Activated naive CD8-positive, alpha-beta T cell treated with anti-CD3 and anti-CD28 coated beads for 36 hours (primary cell): Measurements from ENCODE around the gene PPFIA3. TPM values are rescaled to one million over a fixed set of nuclear protein-coding genes. Genes with fewer than 3 reads are reported as not detected.
A peak's percentile ranks its signal among the peaks of the same experiment; 100 is the strongest.

Experiments
- DNase-seq: peaks from one replicate; pipeline ENCODE4 v3.0.0; 2021
- H3K27ac Mint-ChIP-seq: one replicate; pipeline ENCODE4 v1.8.0; 2022; ENCODE audit warnings: mild to moderate bottlenecking, moderate library complexity, mixed read lengths
- H3K27me3 Mint-ChIP-seq: one replicate; pipeline ENCODE4 v1.8.0; 2022; ENCODE audit warnings: mild to moderate bottlenecking, mixed read lengths
- H3K36me3 Mint-ChIP-seq: one replicate; pipeline ENCODE4 v1.8.0; 2021; ENCODE audit warnings: mild to moderate bottlenecking, mixed read lengths
- H3K4me1 Mint-ChIP-seq: one replicate; pipeline ENCODE4 v1.8.0; 2021; ENCODE audit warnings: mixed read lengths
- H3K4me3 Mint-ChIP-seq: one replicate; pipeline ENCODE4 v1.8.0; 2022; ENCODE audit warnings: mild to moderate bottlenecking, moderate library complexity, mixed read lengths
- H3K9me3 Mint-ChIP-seq: one replicate; pipeline ENCODE4 v1.8.0; 2022; ENCODE audit warnings: mixed read lengths
- total RNA-seq, 2 experiments: library from RNA; stranded (reverse); gene quantifications; one replicate each; pipeline ENCODE4 v1.2.3, GENCODE V29; 2021

The PPFIA3 gene
- total RNA-seq, 2 experiments from 2014 or later, result 3.2 to 4.3 TPM

DNA sequence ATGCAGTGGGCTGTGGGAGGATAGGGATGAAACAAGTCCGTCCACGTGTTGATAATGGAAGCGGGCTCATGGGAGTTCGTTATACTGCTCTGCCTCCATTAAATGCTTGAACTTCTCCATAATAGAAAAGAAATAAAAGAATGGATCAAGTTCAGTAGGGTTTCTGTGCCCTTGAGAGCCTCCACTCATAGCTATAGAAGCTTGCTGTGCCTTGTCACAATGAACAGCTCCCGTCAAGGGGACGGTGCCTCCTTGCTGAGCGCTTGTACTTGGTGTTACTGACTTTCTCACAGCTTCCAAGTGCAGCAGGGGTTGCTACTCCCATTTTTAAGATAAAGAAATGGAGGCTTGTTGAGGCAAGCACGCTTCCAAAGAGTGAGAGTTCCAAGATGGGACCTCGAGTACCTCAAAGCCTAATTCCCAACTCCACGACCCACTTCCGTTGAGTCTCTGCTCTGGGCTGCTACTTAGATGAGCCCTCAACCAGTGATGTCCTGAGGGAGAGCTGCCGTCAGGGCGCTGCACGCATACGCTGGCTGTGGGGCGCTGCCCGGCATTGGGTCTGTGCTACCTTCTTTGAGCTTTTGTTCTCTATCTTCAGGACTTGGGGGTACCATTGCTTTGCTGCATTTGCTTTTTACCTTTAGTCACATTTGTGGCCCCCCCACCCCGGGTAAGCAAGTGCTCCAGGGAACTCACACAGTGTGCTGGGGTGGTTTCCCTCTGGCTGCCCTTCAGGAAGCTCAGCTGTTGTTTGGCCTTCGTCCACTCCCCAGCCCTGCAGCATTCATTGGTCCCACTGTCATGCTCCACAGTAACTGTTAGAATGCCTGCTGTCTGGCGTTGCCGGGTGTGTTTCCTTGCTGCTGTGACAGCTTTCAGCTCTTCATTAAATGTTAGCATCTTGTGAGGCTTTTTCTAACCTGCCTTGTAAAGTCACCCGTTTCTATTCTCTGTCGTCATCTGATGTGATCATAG lies 24.6 kb upstream of the PPFIA3 start:
- Mint-ChIP-seq H3K36me3 (peaks cover 42% of the 10 kb centered on the region), H3K9me3 (no peaks in the 10 kb centered on the region), H3K4me3 (no peak overlapping the region), H3K27ac (no peak overlapping the region), H3K4me1 (peaks cover 19% of the 10 kb centered on the region), H3K27me3 (no peaks in the 10 kb centered on the region)
- no peak for DNase-seq

DNA sequence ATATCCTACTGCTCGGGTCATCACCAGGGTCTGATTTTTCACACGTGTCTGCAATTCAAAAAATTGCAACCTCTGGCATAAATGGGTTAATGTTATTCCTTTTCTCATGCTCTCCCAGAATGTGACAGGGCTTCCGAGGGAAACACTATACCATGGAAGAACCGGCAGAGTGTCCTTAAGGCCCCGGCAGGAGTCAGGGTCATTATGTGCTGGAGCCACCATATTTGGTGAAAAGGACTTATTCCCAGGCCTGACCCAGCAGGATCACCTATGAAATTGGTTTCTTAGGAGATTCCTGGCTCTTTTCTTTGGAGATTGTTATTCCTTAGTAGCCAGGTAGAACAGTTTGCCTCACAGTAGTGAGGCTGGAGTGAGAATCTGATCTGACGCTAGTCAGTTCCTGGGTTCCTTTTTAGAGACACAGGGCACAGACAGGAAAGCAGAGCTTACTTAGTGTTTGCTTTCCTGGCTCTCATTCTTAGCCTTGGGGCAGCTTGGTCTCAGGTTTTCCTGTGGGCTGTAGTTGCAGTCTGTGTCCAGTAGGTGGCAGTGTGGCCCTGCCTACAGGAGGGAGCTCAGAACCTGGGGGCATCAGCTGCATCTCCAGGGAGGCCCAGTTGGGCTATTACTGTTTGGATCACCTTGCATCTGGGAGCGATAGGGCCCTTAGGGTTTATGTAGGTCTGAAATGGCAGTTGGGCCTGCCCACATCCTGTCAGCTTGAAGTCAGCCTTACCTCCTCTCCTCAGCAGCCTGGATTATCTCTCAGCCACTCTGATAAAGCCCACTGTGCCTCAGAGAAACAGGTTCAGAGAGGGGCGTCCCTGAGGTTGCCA lies 21.7 kb upstream of the PPFIA3 start:
- Mint-ChIP-seq H3K36me3 (peaks cover 32% of the 10 kb centered on the region), H3K4me1 (peaks cover 7% of the 10 kb centered on the region), H3K9me3 (no peaks in the 10 kb centered on the region), H3K27ac (no peak overlapping the region), H3K4me3 (no peak overlapping the region), H3K27me3 (no peaks in the 10 kb centered on the region)
- DNase-seq, result peak; percentile 71

DNA sequence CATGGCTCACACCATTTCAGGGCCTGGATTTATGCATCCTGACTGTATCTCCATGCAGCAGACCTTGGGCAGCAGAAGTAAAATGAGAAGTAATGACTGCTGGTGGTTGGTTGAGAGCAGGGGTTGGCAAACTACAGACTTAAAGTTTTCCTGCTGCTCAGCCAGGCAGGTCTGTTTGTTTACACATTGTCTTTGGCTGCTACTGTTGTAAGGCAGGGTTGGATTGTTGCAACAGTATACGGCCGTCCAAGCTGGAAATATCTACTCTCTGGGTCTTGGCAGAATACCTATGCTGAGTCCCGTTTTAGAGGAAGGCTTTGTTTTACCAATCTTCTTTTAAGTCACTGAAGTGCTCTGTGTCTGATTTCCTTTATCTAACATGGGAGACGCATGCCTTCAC lies 20.5 kb upstream of the PPFIA3 start:
- DNase-seq, result no peak
- H3K4me1 Mint-ChIP-seq, result peaks cover 7% of the 10 kb centered on the region
- no peaks in the 10 kb centered on the region for H3K9me3 Mint-ChIP-seq
- peaks cover 32% of the 10 kb centered on the region for H3K36me3 Mint-ChIP-seq
- H3K27ac Mint-ChIP-seq, result no peak overlapping the region
- H3K27me3 Mint-ChIP-seq, result no peaks in the 10 kb centered on the region
- no peak overlapping the region for H3K4me3 Mint-ChIP-seq

- H3K36me3 Mint-ChIP-seq, result peaks cover 37% of the 10 kb centered on the region
- no peak overlapping the region for H3K27ac Mint-ChIP-seq
- H3K9me3 Mint-ChIP-seq, result no peaks in the 10 kb centered on the region
- no peak for DNase-seq
- H3K4me3 Mint-ChIP-seq, result no peak overlapping the region
- H3K4me1 Mint-ChIP-seq, result peaks cover 4% of the 10 kb centered on the region
- H3K27me3 Mint-ChIP-seq, result no peaks in the 10 kb centered on the region
Observed at GRCh38 chr19:49101160-49101559, 18.2 kb upstream of the PPFIA3 start.

GRCh38 chr19:49102303-49102702 lies 17.0 kb upstream of the PPFIA3 start:
- Mint-ChIP-seq H3K4me1 (peaks cover 4% of the 10 kb centered on the region), H3K4me3 (no peak overlapping the region), H3K36me3 (peaks cover 43% of the 10 kb centered on the region), H3K27ac (peak overlapping the region; percentile 20), H3K27me3 (no peaks in the 10 kb centered on the region), H3K9me3 (no peaks in the 10 kb centered on the region)
- no peak for DNase-seq

DNA sequence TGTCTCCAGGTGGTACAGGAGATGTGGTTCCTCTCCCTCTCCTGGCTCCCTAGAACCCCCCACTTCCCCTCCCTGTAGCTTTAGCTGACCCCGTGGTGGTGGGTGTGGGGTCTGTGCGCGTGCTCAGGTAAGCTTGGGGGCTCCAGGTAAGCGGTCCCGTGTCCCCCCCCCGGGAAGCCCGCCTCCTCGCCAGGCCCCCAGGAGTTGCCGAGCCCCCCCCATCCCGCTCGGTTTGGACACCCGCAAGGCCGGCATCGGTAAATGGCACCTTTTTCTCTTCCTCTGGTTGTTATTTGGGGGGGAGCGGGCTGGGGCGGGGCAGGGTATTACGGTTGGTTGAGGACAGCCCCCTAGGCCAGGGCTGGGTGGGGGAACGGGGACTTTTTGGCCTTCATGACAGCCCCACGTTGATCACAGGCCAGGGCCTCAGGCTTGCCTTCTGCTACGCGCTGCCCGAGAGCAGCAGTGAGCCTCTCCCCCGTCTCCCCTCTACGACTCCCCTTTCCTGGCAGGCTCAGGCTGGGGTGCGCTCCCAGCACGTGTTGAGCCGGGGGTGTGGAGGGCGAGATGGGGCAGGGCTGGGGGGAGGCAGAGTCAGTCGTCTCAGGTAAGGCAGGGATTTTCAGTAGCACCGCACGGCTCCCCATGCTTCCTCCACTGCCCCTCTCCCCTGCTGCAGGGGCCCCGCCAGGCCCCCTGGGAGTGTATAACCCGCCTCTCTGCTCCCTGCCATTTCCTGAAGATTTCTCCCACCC lies 15.8 kb upstream of the PPFIA3 start:
- peaks cover 2% of the 10 kb centered on the region for H3K4me1 Mint-ChIP-seq
- no peaks in the 10 kb centered on the region for H3K27me3 Mint-ChIP-seq
- no peaks in the 10 kb centered on the region for H3K9me3 Mint-ChIP-seq
- H3K36me3 Mint-ChIP-seq, result peaks cover 38% of the 10 kb centered on the region
- H3K4me3 Mint-ChIP-seq, result no peak overlapping the region
- H3K27ac Mint-ChIP-seq, result no peak overlapping the region
- DNase-seq, result no peak

- no peak overlapping the region for H3K4me3 Mint-ChIP-seq
- DNase-seq, result no peak
- no peaks in the 10 kb centered on the region for H3K9me3 Mint-ChIP-seq
- H3K36me3 Mint-ChIP-seq, result peaks cover 37% of the 10 kb centered on the region
- no peaks in the 10 kb centered on the region for H3K27me3 Mint-ChIP-seq
- peak overlapping the region; percentile 38 for H3K27ac Mint-ChIP-seq
- peaks cover 2% of the 10 kb centered on the region for H3K4me1 Mint-ChIP-seq
Observed at GRCh38 chr19:49104229-49104864, 15.0 kb upstream of the PPFIA3 start.

DNA sequence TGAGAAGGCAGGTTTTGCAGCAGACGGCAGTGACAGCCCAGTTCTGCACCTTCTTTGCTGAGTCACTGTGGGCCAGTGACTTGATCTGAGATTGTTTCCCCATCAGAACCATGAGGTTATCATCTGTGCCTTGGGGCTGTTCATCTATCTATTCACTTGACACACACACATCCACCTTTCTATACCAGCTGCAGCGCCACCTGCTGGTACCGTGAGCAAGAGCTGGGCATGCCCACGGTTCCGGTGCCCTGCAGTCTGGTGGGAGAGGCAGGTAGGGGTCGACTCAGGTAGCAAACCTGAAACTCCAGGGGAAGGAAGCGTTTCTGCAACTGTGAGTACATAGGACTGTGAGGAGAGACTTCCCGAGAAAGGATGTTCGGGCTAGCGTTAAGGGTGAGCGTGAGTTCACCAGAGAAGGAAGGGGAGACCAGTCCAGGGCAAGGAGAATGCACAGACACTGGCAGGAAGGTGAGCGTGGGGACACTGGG lies 12.7 kb upstream of the PPFIA3 start:
- Mint-ChIP-seq H3K36me3 (peaks cover 28% of the 10 kb centered on the region), H3K27me3 (no peaks in the 10 kb centered on the region), H3K9me3 (no peaks in the 10 kb centered on the region), H3K4me1 (peaks cover 2% of the 10 kb centered on the region), H3K4me3 (peak overlapping the region; percentile 5), H3K27ac (no peak overlapping the region)
- peak; percentile 62 for DNase-seq

- peaks cover 26% of the 10 kb centered on the region for H3K36me3 Mint-ChIP-seq
- H3K4me1 Mint-ChIP-seq, result peaks cover 2% of the 10 kb centered on the region
- no peaks in the 10 kb centered on the region for H3K27me3 Mint-ChIP-seq
Observed at GRCh38 chr19:49107625-49108459, 11.5 kb upstream of the PPFIA3 start.

DNA sequence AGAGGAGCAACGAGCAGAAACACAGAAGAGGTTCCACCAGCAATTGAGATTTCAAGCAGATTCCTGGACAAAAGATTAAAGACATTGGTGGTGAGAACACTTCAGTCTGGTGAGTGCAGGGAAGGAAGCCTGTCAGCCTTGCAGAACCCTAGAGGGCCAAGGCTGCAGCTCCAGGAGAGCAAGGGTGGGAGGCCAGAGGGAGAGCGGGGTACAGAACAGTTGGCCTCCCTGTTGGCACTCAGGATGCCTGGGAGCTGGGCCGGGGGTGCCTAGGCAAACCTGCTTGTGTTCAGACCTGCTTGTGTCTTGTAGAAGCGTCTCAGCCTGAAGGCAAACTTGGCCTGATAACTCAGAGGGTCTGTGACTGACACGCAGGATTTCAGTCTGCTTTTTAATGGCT lies 10.3 kb upstream of the PPFIA3 start:
- peaks cover 10% of the 10 kb centered on the region for H3K4me1 Mint-ChIP-seq
- no peaks in the 10 kb centered on the region for H3K27me3 Mint-ChIP-seq
- no peak for DNase-seq
- H3K9me3 Mint-ChIP-seq, result no peaks in the 10 kb centered on the region
- H3K4me3 Mint-ChIP-seq, result no peak overlapping the region
- H3K27ac Mint-ChIP-seq, result no peak overlapping the region
- peaks cover 26% of the 10 kb centered on the region for H3K36me3 Mint-ChIP-seq

More at GRCh38 chr19:49107625-49108459, 11.5 kb upstream of the PPFIA3 start:
- H3K27ac Mint-ChIP-seq, result peak overlapping the region; percentile 50
- H3K9me3 Mint-ChIP-seq, result no peaks in the 10 kb centered on the region
- no peak for DNase-seq
- no peak overlapping the region for H3K4me3 Mint-ChIP-seq

GRCh38 chr19:49109569-49110233 lies 9.6 kb upstream of the PPFIA3 start:
- Mint-ChIP-seq H3K4me1 (peaks cover 9% of the 10 kb centered on the region), H3K27ac (no peak overlapping the region), H3K4me3 (no peak overlapping the region), H3K27me3 (no peaks in the 10 kb centered on the region), H3K36me3 (peaks cover 26% of the 10 kb centered on the region), H3K9me3 (no peaks in the 10 kb centered on the region)
- no peak for DNase-seq

DNA sequence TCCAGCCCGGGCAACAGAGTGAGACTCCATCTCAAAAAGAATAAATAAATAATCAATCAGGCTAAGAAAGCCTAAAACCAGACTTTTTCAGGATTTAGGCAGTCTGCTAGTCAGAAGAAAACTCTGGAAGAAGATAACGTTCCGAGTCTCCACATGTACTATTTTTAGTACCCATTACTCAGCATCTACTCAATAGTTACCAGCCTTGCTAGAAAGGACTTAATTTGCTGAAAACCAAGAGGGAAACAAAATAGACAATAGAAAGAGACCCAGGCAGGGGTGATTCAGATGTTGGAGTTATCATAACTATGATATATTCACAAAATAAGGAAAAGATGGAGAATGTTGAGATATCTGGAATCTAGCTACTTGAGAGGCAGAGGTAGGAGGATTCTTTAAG lies 8.8 kb upstream of the PPFIA3 start:
- Mint-ChIP-seq H3K4me1 (peaks cover 10% of the 10 kb centered on the region), H3K4me3 (no peak overlapping the region), H3K27me3 (no peaks in the 10 kb centered on the region), H3K9me3 (no peaks in the 10 kb centered on the region), H3K27ac (no peak overlapping the region), H3K36me3 (peaks cover 19% of the 10 kb centered on the region)
- no peak for DNase-seq
